WTC11 (cell line): Measurements from ENCODE around the gene KCNE3. TPM values are rescaled to one million over a fixed set of nuclear protein-coding genes. Genes with fewer than 3 reads are reported as not detected.
"Not testable (repeated sequence)": the region's sequence is repeated elsewhere in the genome, so short reads cannot be mapped to it uniquely, and the experiment has no call there.

Source experiments
- ATAC-seq: fragments of 200-7000 bp; cut with Tn5 transposase; 2 replicates; pipeline ENCODE4 v1.10.0; 2021; ENCODE audit warnings: mild to moderate bottlenecking, moderate library complexity
- CTCF ChIA-PET: fragments of 300-600 bp; sonication (Branson Sonifier 250); formaldehyde crosslinking; loops from one replicate; lab custom pipeline; 2021; ENCODE audit warnings: antibody characterized with exemption; lab: Charles Lee
- POLR2A ChIA-PET: fragments of 350-600 bp; sonication (Branson Sonifier 250); formaldehyde crosslinking; loops from one replicate; lab custom pipeline; 2021; ENCODE audit warnings: antibody characterized with exemption; lab: Charles Lee
- DNase-seq: peaks from one replicate; pipeline ENCODE4 v3.0.0; 2021; ENCODE audit warnings: low spot score
- H3K27ac Mint-ChIP-seq: 2 replicates; pipeline ENCODE4 v1.8.0; 2021; ENCODE audit warnings: mixed read lengths
- H3K27me3 Mint-ChIP-seq: 2 replicates; pipeline ENCODE4 v1.8.0; 2021; ENCODE audit warnings: low read depth, mild to moderate bottlenecking, moderate library complexity, mixed read lengths
- H3K36me3 Mint-ChIP-seq: 2 replicates; pipeline ENCODE4 v1.8.0; 2021; ENCODE audit warnings: mixed read lengths
- H3K4me1 Mint-ChIP-seq: 2 replicates; pipeline ENCODE4 v1.8.0; 2022; ENCODE audit warnings: mixed read lengths
- H3K4me3 Mint-ChIP-seq: 2 replicates; pipeline ENCODE4 v1.8.0; 2021; ENCODE audit warnings: mild to moderate bottlenecking, moderate library complexity, mixed read lengths
- H3K9me3 Mint-ChIP-seq: 2 replicates; pipeline ENCODE4 v1.8.0; 2021; ENCODE audit warnings: mixed read lengths
- IRF2 ChIP-seq: sonication (generic); formaldehyde crosslinking; IDR thresholded peaks from 2 replicates; pipeline ENCODE4 v1.8.0; 2022; ENCODE audit warnings: low read depth, missing genetic modification reagents, borderline replicate concordance
- JUN ChIP-seq: sonication (generic); formaldehyde crosslinking; IDR thresholded peaks from 2 replicates; pipeline ENCODE4 v1.8.0; 2023; ENCODE audit warnings: mild to moderate bottlenecking, missing genetic modification reagents
- KAT7 ChIP-seq: sonication (generic); formaldehyde crosslinking; IDR thresholded peaks from 2 replicates; pipeline ENCODE4 v1.8.1; 2023; ENCODE audit warnings: missing genetic modification reagents, mild to moderate bottlenecking, borderline replicate concordance
- MYBL2 ChIP-seq: sonication (generic); formaldehyde crosslinking; IDR thresholded peaks from 2 replicates; pipeline ENCODE4 v1.8.1; 2023; ENCODE audit warnings: mild to moderate bottlenecking, moderate library complexity, missing genetic modification reagents
- NFYB ChIP-seq: sonication (generic); formaldehyde crosslinking; conservative IDR thresholded peaks from 2 replicates; pipeline ENCODE4 v1.8.0; 2022; ENCODE audit warnings: low read depth, missing genetic modification reagents
- RORB ChIP-seq: fragments of 250-450 bp; sonication (Bioruptor Pico); IDR thresholded peaks from 2 replicates; pipeline ENCODE4 v1.9.0; 2021; ENCODE audit warnings: mild to moderate bottlenecking
- SOX15 ChIP-seq: fragments of 250-450 bp; sonication (Bioruptor Pico); IDR thresholded peaks from 2 replicates; pipeline ENCODE4 v1.9.0; 2021; ENCODE audit warnings: mild to moderate bottlenecking
- SP1 ChIP-seq: sonication (generic); formaldehyde crosslinking; conservative IDR thresholded peaks from 2 replicates; pipeline ENCODE4 v1.8.1; 2022; ENCODE audit warnings: missing genetic modification reagents
- TEAD4 ChIP-seq: sonication (generic); formaldehyde crosslinking; IDR thresholded peaks from 2 replicates; pipeline ENCODE4 v1.8.0; 2022; ENCODE audit warnings: mild to moderate bottlenecking, missing genetic modification reagents
- ZNF121 ChIP-seq: sonication (generic); formaldehyde crosslinking; IDR thresholded peaks from 2 replicates; pipeline ENCODE4 v1.8.0; 2023; ENCODE audit warnings: missing genetic modification reagents
- ZNF396 ChIP-seq: fragments of 250-450 bp; sonication (Bioruptor Pico); IDR thresholded peaks from 2 replicates; pipeline ENCODE4 v1.8.0; 2021; ENCODE audit warnings: mild to moderate bottlenecking, moderate library complexity, borderline replicate concordance
- ZNF416 ChIP-seq: fragments of 250-450 bp; sonication (Bioruptor Pico); IDR thresholded peaks from 2 replicates; pipeline ENCODE4 v1.9.0; 2021; ENCODE audit warnings: mild to moderate bottlenecking, inconsistent platforms
- total RNA-seq: library from RNA; stranded (reverse); gene quantifications from 3 replicates; pipeline ENCODE4 v1.2.3, GENCODE V29; 2021
- TF ChIP-seq, protein P1 (sequence below): sonication (generic); formaldehyde crosslinking; conservative IDR thresholded peaks from 2 replicates; pipeline ENCODE4 v1.8.1; 2023; ENCODE audit warnings: mild to moderate bottlenecking, low read depth, missing genetic modification reagents, moderate library complexity
- TF ChIP-seq, protein P2 (sequence below): sonication (generic); formaldehyde crosslinking; IDR thresholded peaks from 2 replicates; pipeline ENCODE4 v1.8.1; 2022; ENCODE audit warnings: missing genetic modification reagents, borderline replicate concordance
- TF ChIP-seq, protein P3 (sequence below): sonication (generic); formaldehyde crosslinking; IDR thresholded peaks from 2 replicates; pipeline ENCODE4 v1.8.1; 2022; ENCODE audit warnings: mild to moderate bottlenecking, moderate library complexity, missing genetic modification reagents
- TF ChIP-seq, protein P4 (sequence below): fragments of 250-450 bp; sonication (Bioruptor Pico); IDR thresholded peaks from 2 replicates; pipeline ENCODE4 v1.9.0; 2021; ENCODE audit warnings: mild to moderate bottlenecking, borderline replicate concordance
- TF ChIP-seq, protein P5 (sequence below): fragments of 250-450 bp; sonication (Bioruptor Pico); conservative IDR thresholded peaks from 2 replicates; pipeline ENCODE4 v1.9.0; 2021; ENCODE audit warnings: mild to moderate bottlenecking
- TF ChIP-seq, protein P6 (sequence below): fragments of 250-450 bp; sonication (Bioruptor Pico); IDR thresholded peaks from 2 replicates; pipeline ENCODE4 v1.9.0; 2021; ENCODE audit warnings: mild to moderate bottlenecking

KCNE3 gene
- total RNA-seq, 1 experiment from 2014 or later = 1.9 TPM

DNA sequence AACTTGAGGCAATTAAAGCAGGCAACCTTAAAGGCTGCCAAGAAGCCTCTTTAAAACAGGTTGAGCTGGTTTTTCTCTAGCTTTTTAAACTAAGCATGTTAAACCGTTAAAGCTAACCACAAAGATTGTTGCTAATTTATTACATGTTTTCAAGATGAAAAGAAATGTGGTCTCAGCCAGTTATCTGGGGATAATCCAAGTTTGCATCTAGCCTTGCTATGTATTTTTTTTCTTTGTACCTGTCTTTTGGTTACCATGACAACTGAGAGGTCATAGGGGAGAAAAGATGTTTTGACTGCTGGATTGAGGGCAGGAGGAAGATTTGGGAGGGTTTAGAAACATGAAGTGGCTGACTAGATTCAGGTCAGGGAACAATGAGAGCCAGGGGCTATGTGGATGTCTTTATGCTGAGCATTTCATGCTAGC, 50.0 kb downstream of the KCNE3 start:
- Mint-ChIP-seq H3K27me3 (no peaks in the 10 kb centered on the region), H3K4me1 (peaks cover 10% of the 10 kb centered on the region), H3K4me3 (no peak overlapping the region), H3K36me3 (no peaks in the 10 kb centered on the region), H3K9me3 (no peaks in the 10 kb centered on the region), H3K27ac (no peak overlapping the region)
- no peak for TF ChIP-seq ZNF396 (CRISPR knock-in tag)
- TF ChIP-seq, protein P1, sequence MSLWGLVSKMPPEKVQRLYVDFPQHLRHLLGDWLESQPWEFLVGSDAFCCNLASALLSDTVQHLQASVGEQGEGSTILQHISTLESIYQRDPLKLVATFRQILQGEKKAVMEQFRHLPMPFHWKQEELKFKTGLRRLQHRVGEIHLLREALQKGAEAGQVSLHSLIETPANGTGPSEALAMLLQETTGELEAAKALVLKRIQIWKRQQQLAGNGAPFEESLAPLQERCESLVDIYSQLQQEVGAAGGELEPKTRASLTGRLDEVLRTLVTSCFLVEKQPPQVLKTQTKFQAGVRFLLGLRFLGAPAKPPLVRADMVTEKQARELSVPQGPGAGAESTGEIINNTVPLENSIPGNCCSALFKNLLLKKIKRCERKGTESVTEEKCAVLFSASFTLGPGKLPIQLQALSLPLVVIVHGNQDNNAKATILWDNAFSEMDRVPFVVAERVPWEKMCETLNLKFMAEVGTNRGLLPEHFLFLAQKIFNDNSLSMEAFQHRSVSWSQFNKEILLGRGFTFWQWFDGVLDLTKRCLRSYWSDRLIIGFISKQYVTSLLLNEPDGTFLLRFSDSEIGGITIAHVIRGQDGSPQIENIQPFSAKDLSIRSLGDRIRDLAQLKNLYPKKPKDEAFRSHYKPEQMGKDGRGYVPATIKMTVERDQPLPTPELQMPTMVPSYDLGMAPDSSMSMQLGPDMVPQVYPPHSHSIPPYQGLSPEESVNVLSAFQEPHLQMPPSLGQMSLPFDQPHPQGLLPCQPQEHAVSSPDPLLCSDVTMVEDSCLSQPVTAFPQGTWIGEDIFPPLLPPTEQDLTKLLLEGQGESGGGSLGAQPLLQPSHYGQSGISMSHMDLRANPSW (CRISPR knock-in tag) = no peak
- no peak for TF ChIP-seq SOX15 (CRISPR knock-in tag)
- TF ChIP-seq RORB (CRISPR knock-in tag) = no peak
- TF ChIP-seq NFYB = no peak
- TF ChIP-seq, protein P2, sequence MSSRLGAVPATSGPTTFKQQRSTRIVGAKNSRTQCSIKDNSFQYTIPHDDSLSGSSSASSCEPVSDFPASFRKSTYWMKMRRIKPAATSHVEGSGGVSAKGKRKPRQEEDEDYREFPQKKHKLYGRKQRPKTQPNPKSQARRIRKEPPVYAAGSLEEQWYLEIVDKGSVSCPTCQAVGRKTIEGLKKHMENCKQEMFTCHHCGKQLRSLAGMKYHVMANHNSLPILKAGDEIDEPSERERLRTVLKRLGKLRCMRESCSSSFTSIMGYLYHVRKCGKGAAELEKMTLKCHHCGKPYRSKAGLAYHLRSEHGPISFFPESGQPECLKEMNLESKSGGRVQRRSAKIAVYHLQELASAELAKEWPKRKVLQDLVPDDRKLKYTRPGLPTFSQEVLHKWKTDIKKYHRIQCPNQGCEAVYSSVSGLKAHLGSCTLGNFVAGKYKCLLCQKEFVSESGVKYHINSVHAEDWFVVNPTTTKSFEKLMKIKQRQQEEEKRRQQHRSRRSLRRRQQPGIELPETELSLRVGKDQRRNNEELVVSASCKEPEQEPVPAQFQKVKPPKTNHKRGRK (CRISPR knock-in tag) = no peak
- TF ChIP-seq, protein P3, sequence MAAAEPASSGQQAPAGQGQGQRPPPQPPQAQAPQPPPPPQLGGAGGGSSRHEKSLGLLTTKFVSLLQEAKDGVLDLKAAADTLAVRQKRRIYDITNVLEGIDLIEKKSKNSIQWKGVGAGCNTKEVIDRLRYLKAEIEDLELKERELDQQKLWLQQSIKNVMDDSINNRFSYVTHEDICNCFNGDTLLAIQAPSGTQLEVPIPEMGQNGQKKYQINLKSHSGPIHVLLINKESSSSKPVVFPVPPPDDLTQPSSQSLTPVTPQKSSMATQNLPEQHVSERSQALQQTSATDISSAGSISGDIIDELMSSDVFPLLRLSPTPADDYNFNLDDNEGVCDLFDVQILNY (CRISPR knock-in tag) = no peak
- no peak for TF ChIP-seq MYBL2 (CRISPR knock-in tag)
- TF ChIP-seq JUN (CRISPR knock-in tag) = no peak
- TF ChIP-seq SP1 (CRISPR knock-in tag) = no peak
- TF ChIP-seq ZNF416 (CRISPR knock-in tag) = no peak
- TF ChIP-seq, protein P4, sequence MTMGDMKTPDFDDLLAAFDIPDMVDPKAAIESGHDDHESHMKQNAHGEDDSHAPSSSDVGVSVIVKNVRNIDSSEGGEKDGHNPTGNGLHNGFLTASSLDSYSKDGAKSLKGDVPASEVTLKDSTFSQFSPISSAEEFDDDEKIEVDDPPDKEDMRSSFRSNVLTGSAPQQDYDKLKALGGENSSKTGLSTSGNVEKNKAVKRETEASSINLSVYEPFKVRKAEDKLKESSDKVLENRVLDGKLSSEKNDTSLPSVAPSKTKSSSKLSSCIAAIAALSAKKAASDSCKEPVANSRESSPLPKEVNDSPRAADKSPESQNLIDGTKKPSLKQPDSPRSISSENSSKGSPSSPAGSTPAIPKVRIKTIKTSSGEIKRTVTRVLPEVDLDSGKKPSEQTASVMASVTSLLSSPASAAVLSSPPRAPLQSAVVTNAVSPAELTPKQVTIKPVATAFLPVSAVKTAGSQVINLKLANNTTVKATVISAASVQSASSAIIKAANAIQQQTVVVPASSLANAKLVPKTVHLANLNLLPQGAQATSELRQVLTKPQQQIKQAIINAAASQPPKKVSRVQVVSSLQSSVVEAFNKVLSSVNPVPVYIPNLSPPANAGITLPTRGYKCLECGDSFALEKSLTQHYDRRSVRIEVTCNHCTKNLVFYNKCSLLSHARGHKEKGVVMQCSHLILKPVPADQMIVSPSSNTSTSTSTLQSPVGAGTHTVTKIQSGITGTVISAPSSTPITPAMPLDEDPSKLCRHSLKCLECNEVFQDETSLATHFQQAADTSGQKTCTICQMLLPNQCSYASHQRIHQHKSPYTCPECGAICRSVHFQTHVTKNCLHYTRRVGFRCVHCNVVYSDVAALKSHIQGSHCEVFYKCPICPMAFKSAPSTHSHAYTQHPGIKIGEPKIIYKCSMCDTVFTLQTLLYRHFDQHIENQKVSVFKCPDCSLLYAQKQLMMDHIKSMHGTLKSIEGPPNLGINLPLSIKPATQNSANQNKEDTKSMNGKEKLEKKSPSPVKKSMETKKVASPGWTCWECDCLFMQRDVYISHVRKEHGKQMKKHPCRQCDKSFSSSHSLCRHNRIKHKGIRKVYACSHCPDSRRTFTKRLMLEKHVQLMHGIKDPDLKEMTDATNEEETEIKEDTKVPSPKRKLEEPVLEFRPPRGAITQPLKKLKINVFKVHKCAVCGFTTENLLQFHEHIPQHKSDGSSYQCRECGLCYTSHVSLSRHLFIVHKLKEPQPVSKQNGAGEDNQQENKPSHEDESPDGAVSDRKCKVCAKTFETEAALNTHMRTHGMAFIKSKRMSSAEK (CRISPR knock-in tag) = no peak
- no peak for TF ChIP-seq IRF2 (CRISPR knock-in tag)
- TF ChIP-seq TEAD4 = no peak
- TF ChIP-seq KAT7 (CRISPR knock-in tag) = no peak
- TF ChIP-seq, protein P5, sequence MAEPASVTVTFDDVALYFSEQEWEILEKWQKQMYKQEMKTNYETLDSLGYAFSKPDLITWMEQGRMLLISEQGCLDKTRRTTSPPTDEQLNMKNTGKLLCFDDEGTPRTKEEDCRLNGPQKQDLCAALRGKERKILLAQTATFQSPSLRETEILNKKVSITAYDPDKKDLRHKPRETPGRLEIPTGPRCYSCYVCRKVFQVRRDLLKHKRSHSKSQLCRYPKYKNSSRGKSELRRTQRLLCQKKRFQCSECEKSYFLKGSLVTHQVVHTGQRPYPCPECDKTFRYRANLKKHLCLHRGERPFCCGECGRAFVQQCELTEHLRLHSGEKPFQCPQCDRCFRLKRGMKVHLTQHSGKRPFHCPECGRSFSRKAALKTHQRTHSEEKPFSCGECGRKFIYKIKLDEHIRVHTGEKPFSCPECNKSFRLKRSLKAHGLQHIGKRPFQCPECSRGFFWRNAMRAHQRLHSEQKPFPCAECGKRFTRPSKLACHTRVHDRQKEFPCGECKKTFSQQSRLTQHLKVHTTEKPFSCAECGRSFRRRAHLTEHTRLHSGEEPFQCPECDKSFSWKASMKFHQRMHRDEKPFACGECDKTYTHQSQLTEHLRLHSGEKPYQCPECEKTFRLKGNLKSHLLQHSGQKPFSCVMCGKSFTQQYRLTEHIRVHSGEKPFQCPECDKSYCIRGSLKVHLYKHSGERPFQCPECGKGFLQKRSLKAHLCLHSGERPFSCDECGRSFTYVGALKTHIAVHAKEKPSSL (CRISPR knock-in tag) = no peak
- no peak for TF ChIP-seq ZNF121
- TF ChIP-seq, protein P6, sequence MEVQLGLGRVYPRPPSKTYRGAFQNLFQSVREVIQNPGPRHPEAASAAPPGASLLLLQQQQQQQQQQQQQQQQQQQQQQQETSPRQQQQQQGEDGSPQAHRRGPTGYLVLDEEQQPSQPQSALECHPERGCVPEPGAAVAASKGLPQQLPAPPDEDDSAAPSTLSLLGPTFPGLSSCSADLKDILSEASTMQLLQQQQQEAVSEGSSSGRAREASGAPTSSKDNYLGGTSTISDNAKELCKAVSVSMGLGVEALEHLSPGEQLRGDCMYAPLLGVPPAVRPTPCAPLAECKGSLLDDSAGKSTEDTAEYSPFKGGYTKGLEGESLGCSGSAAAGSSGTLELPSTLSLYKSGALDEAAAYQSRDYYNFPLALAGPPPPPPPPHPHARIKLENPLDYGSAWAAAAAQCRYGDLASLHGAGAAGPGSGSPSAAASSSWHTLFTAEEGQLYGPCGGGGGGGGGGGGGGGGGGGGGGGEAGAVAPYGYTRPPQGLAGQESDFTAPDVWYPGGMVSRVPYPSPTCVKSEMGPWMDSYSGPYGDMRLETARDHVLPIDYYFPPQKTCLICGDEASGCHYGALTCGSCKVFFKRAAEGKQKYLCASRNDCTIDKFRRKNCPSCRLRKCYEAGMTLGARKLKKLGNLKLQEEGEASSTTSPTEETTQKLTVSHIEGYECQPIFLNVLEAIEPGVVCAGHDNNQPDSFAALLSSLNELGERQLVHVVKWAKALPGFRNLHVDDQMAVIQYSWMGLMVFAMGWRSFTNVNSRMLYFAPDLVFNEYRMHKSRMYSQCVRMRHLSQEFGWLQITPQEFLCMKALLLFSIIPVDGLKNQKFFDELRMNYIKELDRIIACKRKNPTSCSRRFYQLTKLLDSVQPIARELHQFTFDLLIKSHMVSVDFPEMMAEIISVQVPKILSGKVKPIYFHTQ (CRISPR knock-in tag) = no peak
- ChIA-PET POLR2A (interaction anchor here (0.8 kb wide), 1 partner anchor 10 kb away, joined by 3 read pairs; no protein-coding TSS in a partner anchor), CTCF (interaction anchor here (1.3 kb wide), 1 partner anchor 32 kb away, joined by 4 read pairs; no protein-coding TSS in a partner anchor)
- ATAC-seq (no peak), DNase-seq (no peak)

DNA sequence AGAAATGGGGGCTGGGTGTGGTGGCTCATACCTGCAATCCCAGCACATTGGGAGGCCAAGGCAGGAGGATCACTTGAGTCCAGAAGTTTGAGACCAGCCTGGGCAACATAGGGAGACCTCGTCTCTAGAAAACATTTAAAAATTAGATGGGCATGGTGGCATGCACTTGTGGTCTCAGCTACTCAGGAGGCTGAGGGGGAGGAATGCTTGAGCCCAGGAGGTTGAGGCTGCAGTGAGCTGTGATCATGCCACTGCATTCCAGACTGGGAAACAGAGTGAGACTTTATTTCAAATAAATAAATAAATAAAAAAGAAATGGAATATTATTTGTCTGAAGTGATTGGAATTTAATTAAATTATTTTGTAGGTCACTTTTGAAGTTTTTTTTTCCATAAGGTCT, 50.4 kb downstream of the KCNE3 start:
- POLR2A ChIA-PET, DNase-seq, H3K27ac Mint-ChIP-seq, H3K4me3 Mint-ChIP-seq, H3K36me3 Mint-ChIP-seq, H3K9me3 Mint-ChIP-seq, H3K27me3 Mint-ChIP-seq, H3K4me1 Mint-ChIP-seq, ATAC-seq: not testable (repeated sequence)
- CTCF ChIA-PET = interaction anchor here (1.3 kb wide), 1 partner anchor 32 kb away, joined by 4 read pairs; no protein-coding TSS in a partner anchor
